H1 (cell line): ENCODE results near the gene MYO1F. TPM values are rescaled to one million over a fixed set of nuclear protein-coding genes. Genes with fewer than 3 reads are reported as not detected.

Experiments used
- CTCF ChIA-PET: fragments of 300-600 bp; sonication (Branson Sonifier 250); formaldehyde crosslinking; loops from one replicate; lab custom pipeline; 2021; ENCODE audit not compliant: partially characterized antibody; lab: Charles Lee
- POLR2A ChIA-PET: fragments of 300-600 bp; sonication (Branson Sonifier 250); formaldehyde crosslinking; loops from one replicate; lab custom pipeline; 2021; ENCODE audit warnings: inconsistent platforms; ENCODE audit not compliant: partially characterized antibody; lab: Charles Lee
- DNase-seq, 2 experiments: peaks; one replicate each; pipeline versions ENCODE4 v3.0.0 to v3.0.0-alpha.2; 2010 to 2022; ENCODE audit warnings: low spot score in 2 of 2, low read depth in 1 of 2, mixed read lengths in 1 of 2
- FAIRE-seq: peaks from 2 replicates; lab custom pipeline; 2011; peaks lifted over from hg19 to GRCh38; lab: Jason Lieb, UNC
- H2AFZ ChIP-seq: 2 replicates; pipeline ENCODE4 v1.8.1; 2012; ENCODE audit warnings: low read length, inconsistent platforms
- H2AK5ac ChIP-seq: 2 replicates; pipeline ENCODE4 v1.6.1; 2013; ENCODE audit warnings: low read depth, low read length
- H2BK120ac ChIP-seq: replicated peaks from 2 replicates; pipeline ENCODE3; 2013; ENCODE audit warnings: low read depth, low read length, inconsistent platforms
- H2BK12ac ChIP-seq: 2 replicates; pipeline ENCODE4 v1.6.1; 2013; ENCODE audit warnings: low read depth, low read length
- H2BK15ac ChIP-seq: 2 replicates; pipeline ENCODE4 v1.6.1; 2013; ENCODE audit warnings: low read length
- H2BK20ac ChIP-seq: 2 replicates; pipeline ENCODE4 v1.6.1; 2013; ENCODE audit warnings: low read length
- H2BK5ac ChIP-seq: 2 replicates; pipeline ENCODE4 v1.6.1; 2013; ENCODE audit warnings: low read depth, low read length
- H3K14ac ChIP-seq: 2 replicates; pipeline ENCODE4 v1.6.1; 2013; ENCODE audit warnings: inconsistent platforms; ENCODE audit not compliant: insufficient read length
- H3K18ac ChIP-seq: 2 replicates; pipeline ENCODE4 v1.6.1; 2013; ENCODE audit warnings: low read length; ENCODE audit errors: extremely low read depth
- H3K23ac ChIP-seq: 2 replicates; pipeline ENCODE4 v1.6.1; 2013; ENCODE audit warnings: inconsistent platforms; ENCODE audit not compliant: insufficient read length
- H3K23me2 ChIP-seq: 2 replicates; pipeline ENCODE4 v1.6.1; 2013; ENCODE audit warnings: low read depth, low read length
- H3K27ac ChIP-seq: 2 replicates; pipeline ENCODE4 v1.6.1; 2011; ENCODE audit warnings: low read depth, low read length, inconsistent platforms
- H3K27me3 ChIP-seq, 4 experiments: replicated peaks in 1 of 4; 1 replicate in 1 of 4; 2 replicates in 3 of 4; pipeline versions ENCODE4 v1.6.1 to v1.8.1; 2011 to 2013; ENCODE audit warnings: low read length in 3 of 4, mild to moderate bottlenecking in 3 of 4, inconsistent platforms in 2 of 4, mixed read lengths in 2 of 4, moderate library complexity in 1 of 4; ENCODE audit not compliant: control insufficient read depth in 3 of 4, insufficient read depth in 3 of 4; ENCODE audit errors: extremely low read depth in 1 of 4
- H3K36me3 ChIP-seq, 4 experiments: 2 replicates each; pipeline versions ENCODE4 v1.6.1 to v1.8.1; 2011 to 2013; ENCODE audit warnings: mild to moderate bottlenecking in 4 of 4, low read length in 3 of 4, moderate library complexity in 2 of 4, control low read depth in 1 of 4, inconsistent platforms in 1 of 4; ENCODE audit not compliant: insufficient read depth in 4 of 4, control insufficient read depth in 2 of 4
- H3K4ac ChIP-seq: replicated peaks from 2 replicates; pipeline ENCODE3; 2013; ENCODE audit warnings: low read length, low read depth, mixed read lengths, inconsistent platforms; ENCODE audit not compliant: insufficient read length
- H3K4me1 ChIP-seq, 4 experiments: replicated peaks in 1 of 4; 1 replicate in 1 of 4; 2 replicates in 3 of 4; pipeline versions ENCODE4 v1.6.1 to v1.8.1; 2011 to 2013; ENCODE audit warnings: low read length in 3 of 4, inconsistent platforms in 2 of 4, mixed read lengths in 1 of 4; ENCODE audit not compliant: insufficient read depth in 4 of 4, control insufficient read depth in 3 of 4
- H3K4me2 ChIP-seq, 2 experiments: 2 replicates each; pipeline versions ENCODE4 v1.6.1 to v1.8.1; 2011 to 2013; ENCODE audit warnings: low read depth in 2 of 2, low read length in 2 of 2, control low read depth in 1 of 2, inconsistent platforms in 1 of 2, mild to moderate bottlenecking in 1 of 2; ENCODE audit not compliant: insufficient read depth in 1 of 2
- H3K4me3 ChIP-seq, 4 experiments: fragments of 200-600, 300-600 bp in 1 of 4; sonication (generic), shearing (Covaris generic), sonication (Bioruptor Twin) in 1 of 4; 2 replicates each; pipeline versions ENCODE4 v1.5.1 to v1.8.1; 2011 to 2016; ENCODE audit warnings: low read length in 4 of 4, low read depth in 3 of 4, control low read depth in 2 of 4, inconsistent platforms in 2 of 4, mild to moderate bottlenecking in 2 of 4, mixed read lengths in 1 of 4, moderate library complexity in 1 of 4; ENCODE audit not compliant: insufficient read depth in 2 of 4; ENCODE audit errors: extremely low read depth in 1 of 4
- H3K56ac ChIP-seq: replicated peaks from 2 replicates; pipeline ENCODE3; 2013; ENCODE audit warnings: low read depth, mild to moderate bottlenecking, mixed read lengths, low read length, inconsistent platforms; ENCODE audit not compliant: insufficient read length
- H3K79me1 ChIP-seq: 2 replicates; pipeline ENCODE4 v1.6.1; 2013; ENCODE audit warnings: low read depth, low read length, control low read depth
- H3K79me2 ChIP-seq, 2 experiments: 2 replicates each; pipeline versions ENCODE4 v1.6.1 to v1.8.1; 2012 to 2013; ENCODE audit warnings: low read length in 2 of 2, mild to moderate bottlenecking in 2 of 2, inconsistent platforms in 1 of 2; ENCODE audit not compliant: insufficient read depth in 2 of 2, control insufficient read depth in 1 of 2
- H3K9ac ChIP-seq, 4 experiments: replicated peaks in 1 of 4; 1 replicate in 1 of 4; 2 replicates in 3 of 4; pipeline versions ENCODE4 v1.6.1 to v1.8.1; 2011 to 2013; ENCODE audit warnings: low read depth in 3 of 4, low read length in 3 of 4, control low read depth in 2 of 4, mild to moderate bottlenecking in 2 of 4, moderate library complexity in 2 of 4, inconsistent platforms in 1 of 4; ENCODE audit errors: extremely low read depth in 1 of 4
- H3K9me3 ChIP-seq, 2 experiments: 2 replicates each; pipeline versions ENCODE4 v1.6.1 to v1.8.1; 2012 to 2013; ENCODE audit warnings: mild to moderate bottlenecking in 2 of 2, moderate library complexity in 2 of 2, control low read depth in 1 of 2, inconsistent platforms in 1 of 2, low read depth in 1 of 2, low read length in 1 of 2, mixed read lengths in 1 of 2; ENCODE audit not compliant: insufficient read depth in 2 of 2
- H4K20me1 ChIP-seq, 2 experiments: replicated peaks in 1 of 2; 2 replicates each; pipeline versions ENCODE3 to v1.8.1; 2011 to 2013; ENCODE audit warnings: inconsistent platforms in 2 of 2, low read length in 2 of 2, mild to moderate bottlenecking in 1 of 2; ENCODE audit not compliant: insufficient read depth in 2 of 2, control insufficient read depth in 1 of 2
- H4K5ac ChIP-seq: 2 replicates; pipeline ENCODE4 v1.6.1; 2013; ENCODE audit warnings: low read length, low read depth, mixed read lengths, inconsistent platforms; ENCODE audit not compliant: insufficient read length
- H4K8ac ChIP-seq: 2 replicates; pipeline ENCODE4 v1.8.0; 2013; ENCODE audit warnings: mild to moderate bottlenecking, moderate library complexity, low read length, inconsistent platforms; ENCODE audit not compliant: insufficient read depth; ENCODE audit errors: extremely low read depth
- H4K91ac ChIP-seq: replicated peaks from 2 replicates; pipeline ENCODE3; 2013; ENCODE audit warnings: low read length, mixed read lengths, inconsistent platforms; ENCODE audit not compliant: insufficient read length
- JUND ChIP-seq: IDR thresholded peaks from 2 replicates; pipeline ENCODE4 v1.6.1; 2011; ENCODE audit warnings: mild to moderate bottlenecking, improper control_type of control experiment, low read length
- RXRA ChIP-seq: IDR thresholded peaks from 2 replicates; pipeline ENCODE4 v1.6.1; 2011; ENCODE audit warnings: low read depth, mild to moderate bottlenecking, low read length, moderate library complexity; ENCODE audit not compliant: insufficient read depth
- SIX5 ChIP-seq: IDR thresholded peaks from 2 replicates; pipeline ENCODE4 v1.6.1; 2011; ENCODE audit warnings: mild to moderate bottlenecking, low read depth, low read length
- USF2 ChIP-seq: IDR thresholded peaks from 2 replicates; pipeline ENCODE4 v1.6.1; 2011; ENCODE audit warnings: low read length, improper control_type of control experiment
- WGBS, 2 experiments: shearing (Covaris generic) in 1 of 2; methylation state at CpG; one replicate each; pipeline versions ENCODE4 v1.1.6 to v1.1.7; 2013 to 2015; ENCODE audit warnings: low lambda C conversion rate in 2 of 2, mixed read lengths in 2 of 2, inconsistent platforms in 1 of 2, low coverage in 1 of 2, missing lambda C conversion rate in 1 of 2; ENCODE audit not compliant: insufficient replicate concordance in 2 of 2, insufficient coverage in 1 of 2, insufficient read length in 1 of 2; ENCODE audit errors: extremely low coverage in 1 of 2, missing lambda C conversion rate in 1 of 2; 5-methylcytosine and 5-hydroxymethylcytosine counted together
- polyA plus RNA-seq, 7 experiments: library from polyadenylated mRNA; depleted of rRNA in 3 of 7; stranded (reverse) in 5 of 7; unstranded in 2 of 7; fragments of >200 nt in 5 of 7; fragments of 200-250 nt in 2 of 7; gene quantifications; 1 replicate in 5 of 7; 2 replicates in 1 of 7; 4 replicates in 1 of 7; pipeline versions ENCODE4 v1.2.1 to v1.2.3, GENCODE V29; 2011 to 2013; ENCODE audit warnings: missing spikeins in 2 of 7, mixed read lengths in 2 of 7
- total RNA-seq: library from RNA; stranded (reverse); fragmentation: NEBNext Ultra II Directional; extraction: Animal tissue kit (Norgen Biotek cat#: 25700); gene quantifications from 2 replicates; pipeline ENCODE4 v1.2.1, GENCODE V29; 2021

The MYO1F gene
- total and polyA plus RNA-seq, 2 of the 8 experiments (the other 6 are each of a cell fraction or from before 2014, with no cell fraction given), result 1.4 to 4.6 TPM

GRCh38 chr19:8550070-8550469 lies 27.2 kb downstream of the MYO1F start:
- Histone ChIP-seq H3K36me3 (no peaks in the 10 kb centered on the region; a peak in 1 of 8 replicates), H3K4me3 (no peak overlapping the region), H4K91ac (no peak overlapping the region), H3K4me2 (no peak overlapping the region), H3K9ac (no peak overlapping the region), H3K4ac (no peak overlapping the region), H4K20me1 (no peaks in the 10 kb centered on the region), H3K23me2 (no peaks in the 10 kb centered on the region), H4K8ac (no peak overlapping the region; the same call in 1 of the 2 replicates), H2BK20ac (no peak overlapping the region), H3K14ac (no peak overlapping the region), H3K79me1 (no peaks in the 10 kb centered on the region), H2BK12ac (no peak overlapping the region), H2AFZ (no peak overlapping the region), H2BK15ac (no peak overlapping the region), H3K18ac (no peak overlapping the region), H3K27me3 (no peaks in the 10 kb centered on the region), H3K56ac (no peak overlapping the region), H2AK5ac (no peak overlapping the region), H3K4me1 (no peaks in the 10 kb centered on the region; a peak in 1 of 7 replicates), H3K27ac (no peak overlapping the region), H4K5ac (no peak overlapping the region), H2BK120ac (no peak overlapping the region), H2BK5ac (no peak overlapping the region), H3K79me2 (no peaks in the 10 kb centered on the region), H3K23ac (no peak overlapping the region), H3K9me3 (no peaks in the 10 kb centered on the region)
- TF ChIP-seq USF2 (no peak), SIX5 (no peak), JUND (no peak), RXRA (no peak)
- DNase-seq, result no peak
- 96% methylated on average over 15 of the region's 15 CpGs; no CpG with 5 or more reads in 1 of the 2 experiments for WGBS, 2 experiments
- FAIRE-seq, result no peak
- ChIA-PET CTCF (interaction anchor here (1.1 to 2.4 kb wide), 3 partner anchors 9 to 36 kb away, joined by 3 to 6 read pairs (median 3); no protein-coding TSS in a partner anchor), POLR2A (interaction anchor here (1.0 to 4.0 kb wide), 4 partner anchors 11 to 32 kb away, joined by 3 to 13 read pairs (median 4); no protein-coding TSS in a partner anchor)
